ENCODE measurements around the gene SYNM.

SYNM gene

DNA sequence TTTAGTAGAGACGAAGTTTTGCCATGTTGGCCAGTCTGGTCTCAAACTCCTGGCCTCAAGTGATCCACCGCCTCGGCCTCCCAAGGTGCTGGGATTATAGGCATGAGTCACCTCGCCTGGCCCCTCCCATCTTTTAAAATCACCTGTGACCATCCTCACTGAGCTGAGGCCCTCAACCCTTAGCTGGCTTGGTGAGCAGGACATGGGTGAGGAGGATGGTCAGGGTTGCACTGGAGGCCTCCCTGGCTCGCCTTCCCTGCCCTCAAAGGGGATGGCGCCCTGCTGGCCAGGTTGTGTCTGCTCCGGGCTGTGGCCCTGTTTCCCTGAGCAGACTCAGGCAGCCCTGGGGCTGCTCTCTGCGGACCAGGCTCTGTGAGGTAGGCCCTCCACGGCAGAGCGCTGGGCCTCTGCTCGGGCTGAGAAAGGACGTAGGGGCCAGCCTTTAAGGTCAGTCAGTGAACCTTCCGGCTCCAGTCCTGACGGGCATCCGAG lies 33.7 kb downstream of the SYNM start:
- no peak for DNase-seq (ENCODE audit: low read depth in 2 of 2, low spot score in 1 of 2)

DNA sequence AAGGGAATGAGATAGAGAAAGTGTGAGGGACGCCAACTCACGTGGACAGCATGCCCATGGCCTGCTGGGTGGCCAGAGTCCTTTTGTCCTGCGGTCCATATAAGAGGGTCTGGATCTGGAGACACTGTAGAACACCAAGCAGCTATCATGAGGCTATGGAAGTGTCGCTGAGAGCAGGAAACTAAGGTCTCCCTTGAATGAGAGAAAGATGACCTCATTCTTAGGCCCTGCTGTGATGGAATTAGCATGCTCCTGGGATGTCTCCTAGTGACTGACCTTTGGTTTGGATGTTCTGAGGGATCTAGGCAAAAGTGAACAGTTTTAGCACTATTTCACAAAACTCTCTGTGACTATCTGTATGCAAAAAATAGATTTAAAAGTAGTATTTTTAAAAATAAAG lies 34.4 kb downstream of the SYNM start:
- no peak for DNase-seq (ENCODE audit: low read depth in 2 of 2, low spot score in 1 of 2)

DNA sequence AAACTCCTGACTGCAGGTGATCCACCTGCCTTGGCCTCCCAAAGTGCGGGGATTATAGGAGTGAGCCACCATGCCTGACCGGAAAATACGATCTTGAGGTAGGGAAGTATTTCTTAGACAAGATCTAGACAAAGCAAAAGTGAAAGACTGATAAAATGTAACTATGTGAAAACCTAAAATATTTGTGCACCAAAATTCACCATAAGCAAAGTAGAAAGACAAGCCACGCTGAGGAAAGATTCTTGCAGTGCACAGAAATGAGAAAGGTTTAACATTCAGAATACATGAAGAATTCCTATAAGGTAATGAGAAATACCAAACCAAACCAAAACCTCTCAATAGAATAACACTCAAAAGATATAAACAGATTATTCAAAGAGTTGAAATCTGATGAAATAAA lies 35.7 kb downstream of the SYNM start:
- no peak for DNase-seq (ENCODE audit: low read depth in 2 of 2, low spot score in 1 of 2)

DNA sequence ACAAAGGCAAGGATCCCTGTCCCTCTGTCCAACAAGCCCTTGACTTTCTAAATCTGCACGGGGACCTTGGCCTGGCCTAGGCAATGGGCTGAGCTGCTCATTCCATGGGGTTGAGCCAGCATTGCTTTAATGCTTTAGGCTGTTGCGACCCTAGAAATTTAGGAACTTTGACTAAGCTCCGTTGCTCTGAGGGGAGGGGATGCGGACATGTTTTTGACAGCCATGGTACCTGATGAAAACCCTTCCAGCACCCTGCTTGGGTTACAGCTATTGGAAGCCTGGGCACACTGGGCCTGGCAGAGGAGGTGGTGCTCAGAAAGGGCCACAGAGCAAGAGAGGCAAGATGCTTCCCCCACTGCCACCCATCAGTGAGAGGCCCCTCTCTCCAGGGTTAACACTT lies 37.1 kb downstream of the SYNM start:
- no peak for DNase-seq (ENCODE audit: low read depth in 2 of 2, low spot score in 1 of 2)

DNA sequence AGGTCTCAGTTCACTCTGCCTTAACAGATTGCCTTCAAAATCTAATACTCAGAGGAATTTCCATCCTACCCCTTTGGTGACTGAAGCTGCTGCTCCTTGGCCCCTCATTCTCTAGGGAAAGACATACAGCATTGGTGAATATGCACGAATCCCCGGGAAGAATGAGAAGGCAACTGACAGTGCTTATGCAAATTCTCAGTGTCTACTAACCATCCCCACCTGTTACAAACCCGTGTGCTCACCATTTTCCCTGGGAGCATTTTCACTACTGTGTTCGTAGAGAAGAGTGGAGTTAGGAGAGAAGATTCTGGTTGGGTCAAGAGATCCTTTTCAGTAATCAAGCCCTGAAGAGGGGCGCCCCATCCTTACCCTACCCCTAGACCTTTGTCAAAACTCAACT lies 37.7 kb downstream of the SYNM start:
- DNase-seq (ENCODE audit: low read depth in 2 of 2, low spot score in 1 of 2) = no peak

DNA sequence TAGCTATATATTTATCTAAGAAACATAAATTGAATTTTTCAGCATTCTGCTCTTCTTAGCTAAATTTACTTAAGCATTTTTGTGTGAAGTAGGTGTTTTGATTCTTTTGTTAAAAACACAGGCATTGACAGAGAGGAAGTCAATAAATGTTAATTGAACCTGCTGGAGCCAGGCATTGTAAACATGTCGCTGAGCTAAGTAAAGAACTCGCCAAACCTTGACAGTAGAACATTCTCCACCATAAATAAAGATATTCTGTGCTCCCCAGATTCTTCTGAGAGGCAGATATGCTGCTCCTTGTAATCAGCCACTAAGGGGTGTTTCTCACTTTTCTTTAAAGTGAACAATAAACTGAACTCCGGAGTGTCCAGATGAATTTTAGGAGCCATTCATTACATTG lies 38.4 kb downstream of the SYNM start:
- no peak for DNase-seq (ENCODE audit: low read depth in 2 of 2, low spot score in 1 of 2)

DNA sequence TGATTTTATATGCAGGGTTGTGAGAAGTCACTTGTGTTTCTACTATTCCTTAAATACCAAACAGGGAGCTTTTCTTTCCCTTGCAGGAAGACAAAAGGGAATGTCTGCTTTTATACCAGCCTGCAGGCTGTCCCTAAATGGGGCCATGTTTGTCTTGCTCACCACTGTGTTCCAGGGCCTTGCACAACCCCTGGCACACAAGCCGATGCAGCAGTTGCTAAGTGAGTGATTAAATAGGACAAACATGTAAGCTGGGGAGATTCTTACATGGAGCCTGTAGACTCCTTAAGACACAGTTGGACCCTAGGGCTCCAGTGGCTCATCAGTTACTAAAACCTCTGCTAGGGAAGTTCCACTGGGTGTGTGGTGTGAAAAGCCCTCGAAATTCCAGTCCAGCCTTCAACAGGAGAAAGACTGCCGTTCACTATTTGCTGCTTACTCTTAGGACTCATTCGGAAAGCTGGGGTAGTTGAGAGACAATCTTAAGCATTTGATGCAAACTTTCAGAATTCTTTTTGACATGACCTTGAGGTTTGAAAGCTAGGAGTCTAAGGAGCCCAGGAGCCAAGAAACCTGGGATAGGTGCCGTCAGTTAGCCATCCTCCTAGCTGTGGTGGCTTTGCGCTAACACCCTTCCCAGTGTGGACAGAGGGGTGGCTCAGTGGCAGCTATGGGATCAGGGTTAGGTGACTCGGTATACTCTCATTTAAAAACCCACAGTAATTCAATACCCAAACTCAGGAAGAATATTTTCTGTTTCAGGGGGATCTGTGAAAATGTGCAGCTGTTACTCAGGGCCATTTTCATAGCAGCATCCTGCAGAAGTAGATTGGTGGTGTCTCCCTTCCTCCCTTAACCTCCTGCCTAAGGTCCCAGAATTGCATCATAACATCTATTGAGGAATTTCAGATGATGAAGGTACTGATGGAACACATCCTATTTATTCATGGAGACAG lies 39.1 kb downstream of the SYNM start:
- no peak for DNase-seq (ENCODE audit: low read depth in 2 of 2, low spot score in 1 of 2)

DNA sequence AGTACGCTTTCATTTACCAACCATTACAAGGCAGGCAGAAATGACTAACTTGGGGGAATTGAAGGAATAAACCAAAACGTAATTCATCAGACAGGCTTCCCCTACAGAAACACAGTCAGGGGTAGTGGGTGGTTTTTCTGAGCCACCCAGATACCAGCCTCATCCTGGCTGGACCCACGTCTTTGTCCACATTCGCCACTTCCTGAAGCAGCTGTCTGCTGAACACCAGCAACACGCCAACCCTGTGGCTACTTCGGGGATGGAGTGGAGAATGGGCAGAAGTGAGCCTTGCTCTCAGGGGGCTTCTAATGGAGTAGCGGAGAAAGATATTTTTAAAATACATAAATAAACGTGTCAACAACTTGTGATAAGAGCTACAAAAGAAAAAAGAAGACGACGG lies 40.1 kb downstream of the SYNM start:
- no peak for DNase-seq (ENCODE audit: low read depth in 2 of 2, low spot score in 1 of 2)

DNA sequence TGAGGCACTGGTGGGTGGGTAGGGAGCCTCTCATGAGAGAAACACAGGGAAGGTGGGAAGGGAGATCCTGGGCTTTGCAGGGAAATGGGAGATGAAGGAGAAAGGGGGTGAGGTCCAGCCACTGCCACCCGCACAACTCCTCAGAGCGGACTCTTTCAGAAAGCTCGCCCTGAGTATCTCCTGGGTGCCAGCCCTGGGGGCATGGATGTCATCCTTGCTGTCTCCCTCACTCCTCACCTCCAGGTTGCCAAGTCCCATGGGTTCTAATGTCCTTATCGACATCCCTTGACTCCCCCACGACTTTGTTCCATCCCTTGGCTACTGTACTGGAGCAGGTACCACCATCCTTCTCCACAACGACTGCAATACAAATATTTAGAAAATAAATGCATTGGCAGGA lies 40.9 kb downstream of the SYNM start:
- no peak for DNase-seq (ENCODE audit: low read depth in 2 of 2, low spot score in 1 of 2)

DNA sequence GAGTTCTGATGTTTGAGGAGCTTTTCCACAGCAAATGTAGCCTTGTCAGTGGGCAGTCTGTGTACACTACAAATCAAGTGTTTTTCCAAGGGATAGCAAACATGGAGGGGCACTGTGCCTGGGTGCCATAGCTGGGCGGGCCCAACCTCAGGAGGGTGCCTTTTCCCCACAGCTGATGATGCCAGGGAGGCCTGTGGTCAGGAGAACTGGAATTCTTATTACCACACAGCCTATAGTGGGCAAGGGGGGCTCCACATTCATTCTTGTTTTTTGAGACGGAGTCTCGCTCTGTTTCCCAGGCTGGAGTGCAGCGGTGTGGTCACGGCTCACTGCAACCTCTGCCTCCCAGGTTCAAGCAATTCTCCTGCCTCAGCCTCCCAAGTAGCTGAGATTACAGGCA lies 41.8 kb downstream of the SYNM start:
- DNase-seq (ENCODE audit: low read depth in 2 of 2, low spot score in 1 of 2) = no peak

DNA sequence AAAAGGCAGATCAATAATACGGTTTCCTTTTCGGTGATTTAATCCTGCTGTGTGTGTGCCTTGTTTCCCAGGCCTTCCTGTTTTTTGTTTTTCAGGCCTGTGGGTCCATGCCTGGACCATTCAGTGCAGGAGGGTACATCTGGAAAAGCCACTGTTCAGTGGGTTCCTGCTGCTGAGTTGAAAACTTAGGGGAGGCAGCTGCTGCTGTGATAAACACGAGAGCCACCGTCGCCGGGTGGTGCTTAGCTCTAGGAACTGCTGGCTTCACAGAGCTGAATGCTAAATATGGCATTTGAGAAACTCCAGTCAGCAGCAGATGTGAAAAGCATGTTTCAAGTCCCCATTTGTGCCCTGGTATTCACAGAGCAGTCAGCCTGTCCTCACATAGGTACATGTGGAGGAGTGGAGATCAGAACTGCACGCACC lies 44.0 kb downstream of the SYNM start:
- DNase-seq (ENCODE audit: low read depth in 2 of 2, low spot score in 1 of 2) = no peak

DNA sequence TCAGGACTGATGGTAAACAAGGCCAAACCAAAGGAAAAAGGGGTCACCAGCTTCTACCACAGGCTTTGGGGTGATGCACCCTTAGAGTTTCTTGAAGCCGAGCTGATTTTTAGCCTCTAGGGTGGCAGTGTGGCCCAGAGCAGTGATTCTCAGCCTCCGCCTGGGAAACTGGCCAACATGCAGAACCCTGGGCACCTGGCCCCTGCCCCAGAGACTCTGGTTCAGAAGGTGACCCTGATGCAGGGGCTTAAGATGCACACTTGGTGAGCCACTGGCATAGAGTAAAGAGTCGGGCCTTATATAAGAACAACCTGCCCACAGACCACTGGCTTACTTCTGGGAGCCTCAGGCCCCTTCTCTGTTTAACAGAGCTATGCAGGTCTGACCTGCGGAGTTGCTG lies 44.5 kb downstream of the SYNM start:
- DNase-seq (ENCODE audit: low read depth in 2 of 2, low spot score in 1 of 2) = no peak

DNA sequence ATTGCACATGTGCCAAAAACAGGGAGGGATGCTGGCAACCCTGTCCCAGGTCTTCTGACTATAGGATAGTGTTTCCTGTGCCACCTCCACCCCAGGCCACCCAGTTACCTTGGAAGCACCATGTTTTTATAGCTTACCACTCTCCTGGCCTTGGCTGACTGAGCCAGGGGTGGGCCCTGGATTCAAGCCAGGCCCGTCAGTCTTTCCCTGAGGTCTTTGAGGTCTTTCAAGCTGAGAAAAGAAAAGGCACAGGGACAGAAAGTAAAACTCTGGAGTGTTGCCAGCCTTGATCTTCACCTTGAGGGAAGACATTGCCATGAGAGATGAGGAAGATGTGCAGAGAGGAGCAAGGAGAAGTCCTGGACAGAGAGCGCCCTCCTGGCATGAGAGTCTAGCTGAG lies 46.3 kb downstream of the SYNM start:
- no peak for DNase-seq (ENCODE audit: low read depth in 2 of 2, low spot score in 1 of 2)

DNA sequence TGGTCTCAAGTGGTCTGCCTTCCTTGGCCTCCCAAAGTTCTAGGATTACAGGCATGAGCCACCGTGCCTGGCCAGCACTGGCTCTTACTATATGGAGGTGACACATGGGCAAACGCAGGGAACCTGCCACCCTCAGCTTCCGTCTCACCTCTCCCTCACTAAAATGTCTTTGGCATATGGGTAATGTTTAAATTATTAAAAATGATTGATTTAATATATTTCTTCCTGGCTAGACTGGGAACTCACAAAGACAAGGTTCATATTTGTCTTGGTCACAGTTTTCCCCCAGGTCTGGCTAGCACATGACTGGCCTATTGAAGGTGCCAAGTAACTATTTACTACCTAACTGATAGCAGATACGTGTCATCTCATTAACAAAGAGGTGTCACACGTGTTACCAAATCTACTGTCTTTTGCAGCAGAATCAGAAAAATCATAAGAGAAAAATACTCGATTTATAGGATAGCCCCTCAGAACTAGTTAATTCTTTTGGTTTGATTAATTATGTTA lies 48.2 kb downstream of the SYNM start:
- DNase-seq (ENCODE audit: low read depth in 2 of 2, low spot score in 1 of 2) = no peak

DNA sequence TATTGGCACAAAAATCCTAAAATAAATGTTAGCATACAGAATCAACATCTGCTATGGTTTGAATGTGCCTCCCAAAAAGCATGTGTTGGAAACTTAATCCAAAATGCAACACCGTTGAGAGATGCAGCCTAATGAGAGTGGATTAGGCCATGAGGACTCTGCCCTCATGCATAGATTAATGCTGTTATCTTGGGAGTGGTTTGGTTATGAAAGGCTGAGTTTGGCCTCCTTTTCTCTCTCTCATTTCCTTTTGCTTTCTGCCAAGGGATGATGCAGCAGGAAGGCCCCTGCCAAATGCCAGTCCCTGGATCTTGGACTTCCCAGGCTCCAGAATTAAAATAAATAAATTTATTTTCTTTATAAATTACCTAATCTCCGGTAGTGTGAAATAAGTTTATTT lies 49.4 kb downstream of the SYNM start:
- no peak for DNase-seq (ENCODE audit: low read depth in 2 of 2, low spot score in 1 of 2)

DNA sequence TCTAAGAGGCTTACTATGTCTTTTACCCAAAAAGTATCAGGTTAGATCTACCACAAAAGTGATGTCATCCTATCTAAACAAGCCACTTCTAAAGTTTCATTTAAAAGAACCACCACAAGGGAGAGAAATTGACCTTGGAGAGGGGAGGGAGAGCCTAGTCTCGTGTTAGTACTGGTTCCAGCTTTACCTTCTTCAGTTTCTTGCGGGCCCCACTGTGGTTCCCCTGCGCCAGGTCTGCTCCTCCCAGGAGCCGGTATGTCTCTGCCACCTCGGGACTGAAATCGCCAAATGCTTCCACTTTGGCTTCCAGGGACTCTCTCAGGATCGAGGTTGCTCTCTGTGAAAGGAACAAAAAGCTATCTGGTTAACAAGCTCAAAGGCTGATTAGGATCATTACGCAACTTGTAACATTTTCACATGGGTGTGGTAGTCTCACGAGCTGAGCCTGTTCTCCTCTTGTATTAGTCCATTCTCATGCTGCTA lies 51.1 kb downstream of the SYNM start:
- DNase-seq (ENCODE audit: low read depth in 2 of 2, low spot score in 1 of 2) = no peak

DNA sequence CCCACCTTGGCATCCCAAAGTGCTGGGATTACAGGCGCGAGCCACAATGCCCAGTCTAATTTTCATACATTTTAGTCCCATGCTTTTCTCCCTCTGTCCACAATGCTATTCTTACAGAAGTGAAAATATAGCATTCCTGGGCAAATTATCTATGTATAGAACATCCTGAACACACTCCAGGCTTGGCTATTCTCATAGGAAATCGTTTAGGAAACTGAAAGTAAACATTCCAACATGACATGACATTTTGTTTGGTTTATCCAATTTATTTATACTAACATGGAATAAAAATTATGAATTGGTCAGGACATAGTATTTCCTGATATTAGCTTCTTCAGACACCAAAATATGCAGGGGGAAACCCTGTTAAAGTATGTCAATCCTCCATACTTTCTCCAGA lies 52.6 kb downstream of the SYNM start:
- no peak for DNase-seq (ENCODE audit: low read depth in 2 of 2, low spot score in 1 of 2)

DNA sequence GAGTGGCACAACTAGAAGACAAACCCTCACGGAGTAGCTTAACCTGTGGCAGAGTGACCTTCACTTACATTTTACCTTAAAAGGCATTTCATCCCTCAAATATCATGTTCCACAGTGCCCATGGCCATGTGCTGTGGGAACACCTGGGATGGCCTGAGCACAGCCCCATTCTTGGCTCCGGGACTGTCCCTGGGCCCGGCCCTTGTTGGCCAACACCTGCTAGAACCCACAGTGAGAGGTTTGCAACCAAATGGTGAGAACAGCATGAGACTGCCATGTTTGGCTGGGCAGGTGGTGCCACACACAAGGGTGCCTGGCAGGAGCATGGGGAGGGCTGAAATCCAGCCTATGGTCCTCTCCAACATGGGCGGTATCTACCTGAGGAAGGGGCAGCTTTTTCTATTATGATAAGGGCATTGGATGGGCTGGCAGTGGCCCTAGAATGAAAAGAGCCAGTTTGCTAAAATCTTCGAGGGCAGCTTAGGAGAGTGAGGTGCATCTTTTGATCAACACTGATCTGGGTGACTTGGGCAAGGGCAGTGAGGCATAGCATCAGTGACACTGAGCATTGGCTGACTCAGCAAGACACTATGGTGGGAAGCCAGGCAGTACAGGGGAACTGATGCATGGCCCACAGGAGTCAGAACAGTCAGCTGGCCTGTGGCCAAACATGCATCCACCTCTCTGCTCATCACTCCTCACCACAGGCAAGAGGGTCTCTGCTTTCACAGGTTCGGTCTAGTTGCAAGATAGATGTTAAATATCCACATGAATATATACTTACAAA lies 53.9 kb downstream of the SYNM start:
- DNase-seq (ENCODE audit: low read depth in 2 of 2, low spot score in 1 of 2) = no peak

DNA sequence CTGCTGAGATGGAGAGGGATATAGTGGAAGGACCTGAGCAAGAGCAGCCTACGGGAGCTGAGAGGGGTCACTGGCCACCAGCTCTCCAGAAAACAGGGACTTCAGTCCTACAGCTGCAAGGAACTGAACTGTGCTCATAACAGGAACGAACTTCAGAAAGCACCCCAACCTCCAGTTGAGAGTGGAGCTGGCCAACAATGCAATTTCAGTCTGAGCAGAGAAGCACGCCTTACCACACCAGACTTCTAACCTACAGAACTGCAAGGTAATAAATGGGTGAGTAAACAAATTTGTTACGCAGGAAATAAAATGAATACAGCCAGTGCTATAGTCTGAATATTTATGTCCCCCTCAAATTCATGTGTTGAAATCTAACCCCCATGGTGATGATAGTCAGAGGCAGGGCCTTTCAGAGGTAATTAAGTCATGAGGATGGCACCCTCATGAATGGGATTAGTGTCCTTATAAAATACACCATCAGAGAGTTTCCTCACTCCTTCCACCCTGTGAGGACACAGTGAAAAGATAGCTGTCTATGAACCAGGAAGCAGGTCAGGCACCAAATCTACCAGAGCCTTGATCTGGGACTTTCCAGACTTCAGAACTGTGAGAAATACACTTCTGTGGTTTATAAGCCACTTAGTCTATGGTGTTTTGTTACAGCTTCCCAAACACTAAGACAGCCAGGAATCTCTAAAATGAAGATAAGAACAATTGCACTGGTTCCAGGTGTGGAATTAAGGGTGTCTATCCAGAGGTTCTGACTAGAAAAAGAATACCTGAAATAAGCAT lies 58.6 kb downstream of the SYNM start:
- no peak for DNase-seq (ENCODE audit: low read depth in 2 of 2, low spot score in 1 of 2)

DNA sequence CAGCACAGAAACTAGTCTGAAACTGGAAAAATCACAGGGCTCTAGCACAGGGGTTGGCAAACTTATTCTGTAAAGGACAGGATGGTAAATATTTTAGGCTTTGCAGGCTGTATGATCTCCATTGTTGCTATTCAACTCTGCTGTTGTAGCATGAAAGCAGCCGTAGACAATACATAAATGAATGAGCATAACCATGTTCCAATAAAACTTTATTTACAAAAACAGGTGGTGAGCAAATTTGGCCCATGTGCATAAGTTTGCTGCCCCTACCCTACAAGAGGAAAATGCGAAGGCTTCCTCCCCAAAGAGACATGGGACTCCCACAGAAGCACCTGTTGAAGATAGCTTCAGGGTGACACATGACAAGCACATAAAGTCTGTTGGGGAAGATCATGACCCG lies 59.2 kb downstream of the SYNM start:
- DNase-seq (ENCODE audit: low read depth in 2 of 2, low spot score in 1 of 2) = no peak
